AG09319 (cell line): ENCODE measurements around the gene SLC12A9.
"Not testable (repeated sequence)": the region's sequence is repeated elsewhere in the genome, so short reads cannot be mapped to it uniquely, and the experiment has no call there.

Experiments used
- DNase-seq: peaks from one replicate; pipeline ENCODE4 v3.0.0-alpha.2; 2010; ENCODE audit warnings: low read depth; ENCODE audit errors: extremely low read depth
- TF ChIP-seq, protein P1 (sequence below): IDR thresholded peaks from 2 replicates; pipeline ENCODE4 v1.5.1; 2011; ENCODE audit warnings: low read depth, mild to moderate bottlenecking, inconsistent platforms, low read length, moderate library complexity

The SLC12A9 gene, protein sequence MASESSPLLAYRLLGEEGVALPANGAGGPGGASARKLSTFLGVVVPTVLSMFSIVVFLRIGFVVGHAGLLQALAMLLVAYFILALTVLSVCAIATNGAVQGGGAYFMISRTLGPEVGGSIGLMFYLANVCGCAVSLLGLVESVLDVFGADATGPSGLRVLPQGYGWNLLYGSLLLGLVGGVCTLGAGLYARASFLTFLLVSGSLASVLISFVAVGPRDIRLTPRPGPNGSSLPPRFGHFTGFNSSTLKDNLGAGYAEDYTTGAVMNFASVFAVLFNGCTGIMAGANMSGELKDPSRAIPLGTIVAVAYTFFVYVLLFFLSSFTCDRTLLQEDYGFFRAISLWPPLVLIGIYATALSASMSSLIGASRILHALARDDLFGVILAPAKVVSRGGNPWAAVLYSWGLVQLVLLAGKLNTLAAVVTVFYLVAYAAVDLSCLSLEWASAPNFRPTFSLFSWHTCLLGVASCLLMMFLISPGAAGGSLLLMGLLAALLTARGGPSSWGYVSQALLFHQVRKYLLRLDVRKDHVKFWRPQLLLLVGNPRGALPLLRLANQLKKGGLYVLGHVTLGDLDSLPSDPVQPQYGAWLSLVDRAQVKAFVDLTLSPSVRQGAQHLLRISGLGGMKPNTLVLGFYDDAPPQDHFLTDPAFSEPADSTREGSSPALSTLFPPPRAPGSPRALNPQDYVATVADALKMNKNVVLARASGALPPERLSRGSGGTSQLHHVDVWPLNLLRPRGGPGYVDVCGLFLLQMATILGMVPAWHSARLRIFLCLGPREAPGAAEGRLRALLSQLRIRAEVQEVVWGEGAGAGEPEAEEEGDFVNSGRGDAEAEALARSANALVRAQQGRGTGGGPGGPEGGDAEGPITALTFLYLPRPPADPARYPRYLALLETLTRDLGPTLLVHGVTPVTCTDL

GRCh38 chr7:100852048-100852872, at the start of gene SLC12A9:
SLC12A9 (plus strand) TSS chr7:100852713; CDS start chr7:100854198, 1,485 bp downstream.
- TF ChIP-seq, protein P1, sequence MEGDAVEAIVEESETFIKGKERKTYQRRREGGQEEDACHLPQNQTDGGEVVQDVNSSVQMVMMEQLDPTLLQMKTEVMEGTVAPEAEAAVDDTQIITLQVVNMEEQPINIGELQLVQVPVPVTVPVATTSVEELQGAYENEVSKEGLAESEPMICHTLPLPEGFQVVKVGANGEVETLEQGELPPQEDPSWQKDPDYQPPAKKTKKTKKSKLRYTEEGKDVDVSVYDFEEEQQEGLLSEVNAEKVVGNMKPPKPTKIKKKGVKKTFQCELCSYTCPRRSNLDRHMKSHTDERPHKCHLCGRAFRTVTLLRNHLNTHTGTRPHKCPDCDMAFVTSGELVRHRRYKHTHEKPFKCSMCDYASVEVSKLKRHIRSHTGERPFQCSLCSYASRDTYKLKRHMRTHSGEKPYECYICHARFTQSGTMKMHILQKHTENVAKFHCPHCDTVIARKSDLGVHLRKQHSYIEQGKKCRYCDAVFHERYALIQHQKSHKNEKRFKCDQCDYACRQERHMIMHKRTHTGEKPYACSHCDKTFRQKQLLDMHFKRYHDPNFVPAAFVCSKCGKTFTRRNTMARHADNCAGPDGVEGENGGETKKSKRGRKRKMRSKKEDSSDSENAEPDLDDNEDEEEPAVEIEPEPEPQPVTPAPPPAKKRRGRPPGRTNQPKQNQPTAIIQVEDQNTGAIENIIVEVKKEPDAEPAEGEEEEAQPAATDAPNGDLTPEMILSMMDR = peak; percentile 91
- DNase-seq = peak; percentile 64

- TF ChIP-seq, protein P1 = no peak
- DNase-seq = no peak
Measured at GRCh38 chr7:100802951-100803350, 49.6 kb upstream of the SLC12A9 start.

DNA sequence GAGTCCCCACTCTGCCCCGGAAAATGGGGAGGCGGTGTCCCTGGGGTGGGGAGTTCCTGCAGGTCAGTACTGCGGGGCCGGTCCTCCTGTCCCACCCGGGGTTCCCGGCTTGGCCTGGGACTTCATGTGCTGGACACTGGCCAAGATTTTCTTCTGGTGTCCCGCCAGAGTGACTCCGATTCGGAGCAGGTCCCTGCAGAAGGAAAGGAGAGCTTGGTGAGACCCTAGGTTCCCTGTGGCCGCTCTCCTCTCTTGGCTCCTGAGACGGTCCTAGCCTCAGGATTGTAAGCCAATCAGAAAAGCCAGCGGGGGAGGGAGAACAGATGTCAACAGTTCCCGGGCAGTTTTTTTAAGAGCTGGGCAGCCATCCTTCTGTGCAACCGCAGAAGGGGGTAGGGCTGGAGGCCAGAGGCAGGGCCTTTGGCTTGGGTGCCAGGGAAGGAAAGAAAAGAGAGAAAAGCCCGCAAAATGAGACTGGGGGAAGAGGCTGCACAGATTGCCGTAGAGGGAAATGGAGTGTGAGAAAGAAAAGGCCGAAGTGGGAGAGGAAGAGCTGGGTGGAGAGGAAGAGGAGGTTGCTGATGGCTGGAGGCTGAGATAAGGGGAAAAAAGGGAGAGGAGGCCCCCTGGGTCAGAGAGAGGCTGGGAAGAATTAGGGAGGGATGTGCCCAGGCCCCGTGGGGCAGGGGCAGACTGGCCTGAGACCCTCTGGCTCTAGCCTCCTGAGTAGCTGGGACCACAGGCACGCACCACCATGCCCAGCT, 48.9 kb upstream of the SLC12A9 start:
- DNase-seq = peak; percentile 69
- TF ChIP-seq, protein P1 = no peak

DNA sequence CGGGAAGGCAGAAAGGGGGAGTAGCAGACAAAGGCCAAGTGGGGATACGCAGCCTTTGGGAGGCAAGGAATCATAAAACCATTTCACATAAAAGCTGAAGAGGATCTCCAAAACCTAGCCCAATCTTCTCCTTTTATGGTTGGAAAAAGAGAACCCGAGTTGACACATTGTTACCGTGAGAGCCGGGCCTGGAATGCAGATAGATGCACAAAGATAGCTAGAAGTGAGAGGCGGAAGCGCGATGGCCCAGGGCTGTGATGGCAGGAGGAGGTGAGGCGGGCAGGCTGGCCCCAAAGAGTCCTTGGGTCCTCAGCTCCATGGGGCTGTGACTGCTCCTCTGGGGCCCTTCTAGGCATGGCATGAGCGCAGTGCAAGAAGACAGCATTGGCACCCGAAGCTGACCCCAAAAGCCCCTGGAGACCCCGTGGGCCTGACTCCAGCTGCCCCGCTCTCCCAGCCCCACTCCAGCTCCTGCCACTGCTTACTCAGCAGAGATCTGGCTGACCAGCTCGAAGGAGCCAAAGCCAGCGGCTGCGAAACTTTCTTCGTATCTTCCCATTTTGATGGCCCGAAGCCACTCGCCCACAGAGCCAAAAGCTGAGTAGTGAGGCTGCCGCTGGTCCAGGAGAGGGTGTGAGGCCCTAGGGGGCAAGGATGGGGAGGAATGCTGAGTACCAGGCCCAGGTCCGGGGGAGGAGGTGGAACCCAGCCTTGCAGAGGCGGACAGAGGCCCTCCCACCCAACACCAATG, 47.7 kb upstream of the SLC12A9 start:
- TF ChIP-seq, protein P1 = no peak
- DNase-seq = no peak

- TF ChIP-seq, protein P1 = no peak
- DNase-seq = no peak
Measured at GRCh38 chr7:100806276-100806675, 46.2 kb upstream of the SLC12A9 start.

- DNase-seq = not testable (repeated sequence)
Measured at GRCh38 chr7:100806883-100807282, 45.6 kb upstream of the SLC12A9 start.
